ENCODE measurements around the gene CFAP46. TPM values are rescaled to one million over a fixed set of nuclear protein-coding genes. Genes with fewer than 3 reads are reported as not detected.

The CFAP46 gene
- total RNA-seq, 2 experiments from 2014 or later: not detected

- H3K9me2 ChIP-seq (ENCODE audit: insufficient read depth, low read length): no peaks in the 10 kb centered on the region
Measured at GRCh38 chr10:132986576-132986975, 44.2 kb upstream of the CFAP46 start.

GRCh38 chr10:132986076-132986475 is 43.7 kb upstream of the CFAP46 start:
- Histone ChIP-seq H2AFZ (ENCODE audit: low read length) (no peak overlapping the region), H3K79me2 (ENCODE audit: insufficient read depth, low read depth, low read length) (no peaks in the 10 kb centered on the region), H3K36me3 (ENCODE audit: insufficient read depth, low read length) (no peaks in the 10 kb centered on the region), H4K20me1 (ENCODE audit: insufficient read depth, low read length) (no peaks in the 10 kb centered on the region), H3K9me3 (ENCODE audit: low read length) (no peaks in the 10 kb centered on the region), H3K4me2 (ENCODE audit: low read length) (no peak overlapping the region), H3K9me2 (ENCODE audit: insufficient read depth, low read length) (no peaks in the 10 kb centered on the region), H3K27ac (ENCODE audit: low read depth, low read length, poor library complexity, severe bottlenecking) (no peak overlapping the region), H3K4me1 (ENCODE audit: insufficient read depth, low read length, poor library complexity, severe bottlenecking) (no peaks in the 10 kb centered on the region), H3K4me3 (ENCODE audit: low read depth, low read length, poor library complexity, severe bottlenecking) (no peak overlapping the region)
- ChIA-PET CTCF (ENCODE audit: unreplicated experiment) (no interaction called here), POLR2A (no interaction called here)
- DNase-seq (ENCODE audit: low spot score): no peak
- BruUV-seq (replicated peaks): no TSS peak
- intact Hi-C loops (cut with micrococcal nuclease; ENCODE audit: unreplicated experiment): no loop called here
- TF ChIP-seq EZH2phosphoT487 (IDR thresholded peaks at IDR 0.05; ENCODE audit: borderline replicate concordance, low read depth, low read length) (no peak), CTCF (conservative IDR thresholded peaks at IDR 0.05; ENCODE audit: low read length) (no peak)

More at GRCh38 chr10:132986576-132986975, 44.2 kb upstream of the CFAP46 start:
- ChIA-PET CTCF (ENCODE audit: unreplicated experiment) (no interaction called here), POLR2A (no interaction called here)
- DNase-seq (ENCODE audit: low spot score): no peak
- TF ChIP-seq CTCF (conservative IDR thresholded peaks at IDR 0.05; ENCODE audit: low read length): no peak
- no peak for TF ChIP-seq EZH2phosphoT487 (IDR thresholded peaks at IDR 0.05; ENCODE audit: borderline replicate concordance, low read depth, low read length)
- Histone ChIP-seq H3K36me3 (ENCODE audit: insufficient read depth, low read length) (no peaks in the 10 kb centered on the region), H2AFZ (ENCODE audit: low read length) (no peak overlapping the region), H3K9me3 (ENCODE audit: low read length) (no peaks in the 10 kb centered on the region), H3K4me2 (ENCODE audit: low read length) (no peak overlapping the region), H3K4me1 (ENCODE audit: insufficient read depth, low read length, poor library complexity, severe bottlenecking) (no peaks in the 10 kb centered on the region), H4K20me1 (ENCODE audit: insufficient read depth, low read length) (no peaks in the 10 kb centered on the region), H3K4me3 (ENCODE audit: low read depth, low read length, poor library complexity, severe bottlenecking) (no peak overlapping the region), H3K79me2 (ENCODE audit: insufficient read depth, low read depth, low read length) (no peaks in the 10 kb centered on the region), H3K27ac (ENCODE audit: low read depth, low read length, poor library complexity, severe bottlenecking) (no peak overlapping the region)
- intact Hi-C loops (cut with micrococcal nuclease; ENCODE audit: unreplicated experiment): no loop called here
- no TSS peak for BruUV-seq (replicated peaks)

GRCh38 chr10:132985546-132985900 is 43.2 kb upstream of the CFAP46 start:
- CTCF ChIA-PET (ENCODE audit: unreplicated experiment): no interaction called here
- H3K9me3 ChIP-seq (ENCODE audit: low read length): no peaks in the 10 kb centered on the region

More at GRCh38 chr10:132985546-132985900, 43.2 kb upstream of the CFAP46 start:
- Histone ChIP-seq H3K4me2 (ENCODE audit: low read length) (no peak overlapping the region), H3K9me2 (ENCODE audit: insufficient read depth, low read length) (no peaks in the 10 kb centered on the region), H3K4me3 (ENCODE audit: low read depth, low read length, poor library complexity, severe bottlenecking) (no peak overlapping the region), H3K79me2 (ENCODE audit: insufficient read depth, low read depth, low read length) (no peaks in the 10 kb centered on the region), H4K20me1 (ENCODE audit: insufficient read depth, low read length) (no peaks in the 10 kb centered on the region), H3K36me3 (ENCODE audit: insufficient read depth, low read length) (no peaks in the 10 kb centered on the region), H3K27ac (ENCODE audit: low read depth, low read length, poor library complexity, severe bottlenecking) (no peak overlapping the region), H3K4me1 (ENCODE audit: insufficient read depth, low read length, poor library complexity, severe bottlenecking) (no peaks in the 10 kb centered on the region), H2AFZ (ENCODE audit: low read length) (no peak overlapping the region)
- intact Hi-C loops (cut with micrococcal nuclease; ENCODE audit: unreplicated experiment): no loop called here
- DNase-seq (ENCODE audit: low spot score): no peak
- no TSS peak for BruUV-seq (replicated peaks)
- TF ChIP-seq EZH2phosphoT487 (IDR thresholded peaks at IDR 0.05; ENCODE audit: borderline replicate concordance, low read depth, low read length): no peak
- no peak for TF ChIP-seq CTCF (conservative IDR thresholded peaks at IDR 0.05; ENCODE audit: low read length)
- POLR2A ChIA-PET: no interaction called here
